ENCODE measurements around the gene RABL2B.

- TF ChIP-seq CTCF (IDR thresholded peaks at IDR 0.05) = no peak
- no peak for TF ChIP-seq POLR2A (IDR thresholded peaks at IDR 0.05)
Measured at GRCh38 chr22:50724616-50725015, 58.8 kb downstream of the RABL2B start.
